ENCODE data around the gene SEMA4B.

DNA sequence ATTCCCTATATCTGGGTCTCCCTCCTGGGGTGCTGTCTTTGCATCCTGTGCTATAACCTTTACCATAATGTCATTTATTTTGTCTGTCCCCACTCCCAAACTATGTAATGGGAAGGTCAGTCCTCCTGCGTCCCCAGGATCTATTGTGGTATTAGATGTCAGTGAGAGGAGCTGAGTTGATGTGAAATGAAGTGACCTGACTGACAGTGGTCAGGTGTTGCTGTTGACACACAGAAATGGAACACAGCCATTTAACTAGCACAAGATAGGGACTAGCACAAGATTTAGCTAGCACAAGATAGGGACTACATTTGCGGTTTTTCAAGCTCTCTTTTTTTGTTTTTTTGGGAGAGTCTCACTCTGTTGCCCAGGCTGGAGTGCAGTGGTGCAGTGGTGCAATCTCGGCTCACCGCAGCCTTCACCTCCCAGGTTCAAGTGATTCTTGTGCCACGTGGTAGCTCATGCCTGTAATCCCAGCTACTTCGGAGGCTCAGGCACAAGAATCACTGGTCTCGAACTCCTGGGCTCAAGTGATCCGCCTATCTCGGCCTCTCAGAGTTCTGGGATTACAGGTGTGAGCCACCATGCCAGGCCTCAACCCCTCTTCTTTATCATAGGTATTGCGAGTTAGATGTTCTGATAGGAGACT lies 69.5 kb downstream of the SEMA4B start:
- TF ChIP-seq, protein P1, sequence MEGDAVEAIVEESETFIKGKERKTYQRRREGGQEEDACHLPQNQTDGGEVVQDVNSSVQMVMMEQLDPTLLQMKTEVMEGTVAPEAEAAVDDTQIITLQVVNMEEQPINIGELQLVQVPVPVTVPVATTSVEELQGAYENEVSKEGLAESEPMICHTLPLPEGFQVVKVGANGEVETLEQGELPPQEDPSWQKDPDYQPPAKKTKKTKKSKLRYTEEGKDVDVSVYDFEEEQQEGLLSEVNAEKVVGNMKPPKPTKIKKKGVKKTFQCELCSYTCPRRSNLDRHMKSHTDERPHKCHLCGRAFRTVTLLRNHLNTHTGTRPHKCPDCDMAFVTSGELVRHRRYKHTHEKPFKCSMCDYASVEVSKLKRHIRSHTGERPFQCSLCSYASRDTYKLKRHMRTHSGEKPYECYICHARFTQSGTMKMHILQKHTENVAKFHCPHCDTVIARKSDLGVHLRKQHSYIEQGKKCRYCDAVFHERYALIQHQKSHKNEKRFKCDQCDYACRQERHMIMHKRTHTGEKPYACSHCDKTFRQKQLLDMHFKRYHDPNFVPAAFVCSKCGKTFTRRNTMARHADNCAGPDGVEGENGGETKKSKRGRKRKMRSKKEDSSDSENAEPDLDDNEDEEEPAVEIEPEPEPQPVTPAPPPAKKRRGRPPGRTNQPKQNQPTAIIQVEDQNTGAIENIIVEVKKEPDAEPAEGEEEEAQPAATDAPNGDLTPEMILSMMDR (IDR thresholded peaks at IDR 0.05) = no peak
- TF ChIP-seq POLR2A (IDR thresholded peaks at IDR 0.05) = no peak

All from body of pancreas (tissue), 4 donors.